GM13977 (cell line): Measurements from ENCODE around the gene OSBP2.

ENCODE experiments used
- DNase-seq: peaks from one replicate; pipeline ENCODE4 v3.0.0; 2012; ENCODE audit warnings: low spot score
- in situ Hi-C: fragments of 300-500 bp; cut with MboI; formaldehyde crosslinking; loops from one replicate; pipeline ENCODE4 v1.12.0; 2022; ENCODE audit warnings: low sequenced_read_pairs, low pct_unique_long_range_greater_than_20kb, mixed read lengths, inconsistent platforms; ENCODE audit not compliant: unreplicated experiment
- TF ChIP-seq, protein P1 (sequence below): IDR thresholded peaks from 2 replicates; pipeline ENCODE4 v1.5.1; 2012; ENCODE audit warnings: mild to moderate bottlenecking, control low read depth; ENCODE audit not compliant: insufficient read depth; ENCODE audit errors: extremely low read depth, missing control alignments

The OSBP2 gene

DNA sequence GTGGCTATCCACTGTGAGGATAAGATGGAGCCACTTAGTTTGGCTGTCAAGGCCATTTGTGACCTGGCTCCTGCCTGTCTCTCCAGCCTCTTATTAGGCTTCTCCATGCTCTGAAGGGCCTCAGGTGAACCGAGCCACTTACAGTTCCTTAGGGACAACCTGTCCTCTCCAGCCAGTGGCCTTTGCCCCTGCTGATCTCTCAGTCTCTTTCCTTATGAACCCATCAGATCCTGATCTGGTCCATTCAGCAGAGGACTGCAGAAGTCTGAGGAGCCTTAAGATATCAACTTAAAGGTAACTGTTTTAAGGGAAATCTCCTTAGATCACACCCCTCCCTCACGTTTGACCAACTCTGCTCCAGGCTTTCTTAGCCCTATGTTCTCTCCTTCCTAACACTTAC lies 29.4 kb upstream of the OSBP2 start:
- DNase-seq, result no peak
- in situ Hi-C loops, result no loop called here
- TF ChIP-seq, protein P1, sequence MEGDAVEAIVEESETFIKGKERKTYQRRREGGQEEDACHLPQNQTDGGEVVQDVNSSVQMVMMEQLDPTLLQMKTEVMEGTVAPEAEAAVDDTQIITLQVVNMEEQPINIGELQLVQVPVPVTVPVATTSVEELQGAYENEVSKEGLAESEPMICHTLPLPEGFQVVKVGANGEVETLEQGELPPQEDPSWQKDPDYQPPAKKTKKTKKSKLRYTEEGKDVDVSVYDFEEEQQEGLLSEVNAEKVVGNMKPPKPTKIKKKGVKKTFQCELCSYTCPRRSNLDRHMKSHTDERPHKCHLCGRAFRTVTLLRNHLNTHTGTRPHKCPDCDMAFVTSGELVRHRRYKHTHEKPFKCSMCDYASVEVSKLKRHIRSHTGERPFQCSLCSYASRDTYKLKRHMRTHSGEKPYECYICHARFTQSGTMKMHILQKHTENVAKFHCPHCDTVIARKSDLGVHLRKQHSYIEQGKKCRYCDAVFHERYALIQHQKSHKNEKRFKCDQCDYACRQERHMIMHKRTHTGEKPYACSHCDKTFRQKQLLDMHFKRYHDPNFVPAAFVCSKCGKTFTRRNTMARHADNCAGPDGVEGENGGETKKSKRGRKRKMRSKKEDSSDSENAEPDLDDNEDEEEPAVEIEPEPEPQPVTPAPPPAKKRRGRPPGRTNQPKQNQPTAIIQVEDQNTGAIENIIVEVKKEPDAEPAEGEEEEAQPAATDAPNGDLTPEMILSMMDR, result no peak

GRCh38 chr22:30665786-30666185 lies 28.9 kb upstream of the OSBP2 start:
- in situ Hi-C loops, result no loop called here
- no peak for DNase-seq
- TF ChIP-seq, protein P1, result no peak

DNA sequence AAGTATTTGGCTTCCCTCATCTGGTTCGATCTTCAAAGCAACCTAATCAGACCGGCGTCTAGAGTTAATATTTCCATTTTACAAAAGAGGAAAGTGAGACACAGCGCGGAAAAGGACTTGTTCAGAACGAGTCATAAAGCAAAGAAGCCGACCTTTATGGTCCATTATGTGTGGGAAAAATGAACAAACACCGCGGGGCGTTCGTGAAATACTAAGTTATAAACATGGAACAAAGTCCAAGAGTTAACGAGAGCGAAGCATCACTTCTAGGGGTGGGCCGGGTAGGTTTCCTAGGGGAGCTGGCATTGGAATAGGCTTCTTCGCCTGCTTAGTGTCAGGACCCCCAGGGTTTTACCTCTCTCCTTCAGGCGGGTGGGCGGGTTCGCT lies 27.6 kb upstream of the OSBP2 start:
- DNase-seq, result no peak
- in situ Hi-C loops, result no loop called here
- TF ChIP-seq, protein P1, result no peak

- peak; percentile 98 for DNase-seq
- in situ Hi-C loops, result no loop called here
- TF ChIP-seq, protein P1, result no peak
These were observed 26.9 kb upstream of the OSBP2 start, which contains the start of gene DUSP18 for GRCh38 chr22:30667494-30668385. Gene DUSP18, minus strand, starts transcription at chr22:30667875. Its CDS starts 3,872 bp downstream, at chr22:30664003.

DNA sequence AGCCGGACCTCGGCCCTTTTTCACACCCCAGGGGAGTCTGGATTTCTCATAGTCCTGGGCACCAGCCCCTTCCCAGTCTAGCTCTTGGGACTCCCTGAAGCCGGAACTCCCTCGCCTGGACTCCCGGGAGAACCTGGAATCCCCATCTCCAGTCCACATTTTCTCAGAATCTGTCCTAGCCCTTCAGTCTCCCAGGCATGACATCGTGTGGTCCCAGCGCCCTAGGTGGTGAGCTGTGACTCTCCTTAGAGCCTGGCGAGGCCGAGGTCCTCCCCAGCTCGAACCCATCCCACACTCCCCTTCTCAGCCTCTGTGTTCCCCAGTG lies 26.3 kb upstream of the OSBP2 start:
- no peak for DNase-seq
- TF ChIP-seq, protein P1, result no peak
- in situ Hi-C loops, result no loop called here

DNA sequence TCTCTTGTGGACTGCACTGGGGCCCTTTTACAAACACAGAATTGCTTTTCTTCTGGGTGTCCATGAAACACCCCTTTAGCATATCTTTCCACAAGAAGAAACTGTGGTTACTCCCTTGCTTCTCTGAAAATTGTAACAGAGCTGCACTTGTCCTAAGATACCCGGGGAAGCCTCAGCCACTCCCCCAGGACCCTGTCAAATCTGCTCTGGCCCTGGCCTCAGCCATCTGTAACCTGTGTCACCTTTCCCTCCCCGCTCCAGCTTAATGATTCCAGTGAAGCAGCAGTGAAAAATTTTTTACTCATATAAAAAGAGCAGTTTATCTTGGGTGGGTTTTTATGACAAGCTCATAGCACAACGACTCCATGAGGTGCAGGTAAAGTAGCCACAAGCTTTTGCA lies 23.6 kb upstream of the OSBP2 start:
- in situ Hi-C loops, result no loop called here
- DNase-seq, result no peak

More for the DNA sequence above, 23.6 kb upstream of the OSBP2 start:
- TF ChIP-seq, protein P1, result no peak
